Mammary epithelial cell (primary cell): Measurements from ENCODE around the gene RSPH3.

Experiments used
- CTCF ChIP-seq, 2 donors: IDR thresholded peaks in 1 of 2; conservative IDR thresholded peaks in 1 of 2; 2 replicates each; pipeline ENCODE4 v1.5.1; 2011 to 2012; ENCODE audit warnings: inconsistent platforms in 2 of 2, low read length in 2 of 2, mild to moderate bottlenecking in 2 of 2, control low read depth in 1 of 2, low read depth in 1 of 2; ENCODE audit not compliant: insufficient read depth in 1 of 2; ENCODE audit errors: extremely low read depth in 1 of 2
- EZH2 ChIP-seq: IDR thresholded peaks from 2 replicates; pipeline ENCODE4 v1.6.1; 2012; ENCODE audit warnings: low read length, inconsistent platforms, borderline replicate concordance

GRCh38 chr6:159044899-159045727, 45.1 kb upstream of the RSPH3 start, which contains the start of gene TAGAP:
- TF ChIP-seq CTCF (conservative IDR thresholded peaks at IDR 0.05 in 1 of 2, IDR thresholded peaks at IDR 0.05 in 1 of 2; ENCODE audit: extremely low read depth in 1 of 2, insufficient read depth in 1 of 2, low read depth in 1 of 2, low read length in 2 of 2), result no peak
- TF ChIP-seq EZH2, result no peak
